GM23248 (cell line): ENCODE measurements around the gene MYH15.

Experiments
- EZH2 ChIP-seq: fragments of 200-600 bp; sonication (generic); IDR thresholded peaks from 2 replicates; pipeline ENCODE4 v1.6.1; 2018; ENCODE audit warnings: antibody characterized with exemption, mild to moderate bottlenecking; ENCODE audit not compliant: insufficient read depth, poor library complexity, severe bottlenecking
- EZH2phosphoT487 ChIP-seq: fragments of 200-600 bp; sonication (generic); IDR thresholded peaks from 2 replicates; pipeline ENCODE4 v1.6.1; 2018; ENCODE audit warnings: antibody characterized with exemption, moderate library complexity, mild to moderate bottlenecking, low read depth; ENCODE audit not compliant: insufficient read depth

DNA sequence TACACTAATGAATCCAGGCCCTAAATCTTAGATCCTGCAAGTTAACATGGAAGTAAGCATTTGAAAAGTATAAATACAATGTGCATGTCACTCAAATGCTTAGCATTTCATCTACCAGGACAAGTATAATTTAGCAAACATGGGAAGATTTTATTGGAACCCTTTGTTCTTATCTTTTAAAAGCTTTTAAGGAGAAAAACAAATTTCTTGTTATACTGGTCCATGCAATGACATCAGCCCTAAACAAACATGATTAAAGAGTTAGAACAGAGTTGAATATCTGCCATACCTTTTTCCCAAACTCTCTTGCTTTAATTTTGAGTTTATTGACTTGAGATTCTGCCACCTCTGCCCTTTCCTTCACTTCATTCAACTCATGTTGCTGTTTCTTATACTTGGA lies 127.1 kb downstream of the MYH15 start:
- no peak for TF ChIP-seq EZH2
- TF ChIP-seq EZH2phosphoT487: no peak
